ENCODE measurements around the gene TMEM170B.

DNA sequence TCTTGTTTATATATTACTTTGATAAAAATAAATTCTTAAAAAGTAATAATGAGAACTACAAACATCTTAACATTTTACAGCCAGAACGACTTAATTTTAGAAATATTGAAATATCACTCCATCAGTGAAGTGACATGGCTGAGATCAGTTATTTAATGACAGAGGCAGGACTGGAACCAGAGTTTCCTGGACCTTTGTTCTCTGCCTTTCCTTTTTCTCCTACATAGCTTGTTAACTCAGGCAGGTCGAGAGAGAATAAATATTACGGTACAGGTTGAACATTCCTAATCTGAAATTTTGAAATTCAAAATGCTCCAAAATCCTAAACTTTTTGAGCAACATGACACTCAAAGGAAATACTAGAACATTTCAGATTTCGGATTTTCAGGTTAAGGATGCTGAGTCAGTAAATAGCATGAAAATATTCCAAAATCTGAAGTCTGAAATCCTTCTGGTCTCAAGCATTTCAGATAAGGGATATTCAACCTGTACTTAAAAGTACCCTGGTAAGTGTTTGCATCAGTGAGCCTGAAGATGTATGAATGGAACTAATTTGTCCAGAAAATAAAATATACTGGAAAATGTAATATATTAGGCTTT lies 6.5 kb downstream of the TMEM170B start:
- TF ChIP-seq EZH2 (IDR thresholded peaks at IDR 0.05) = no peak
- TF ChIP-seq POLR2AphosphoS5 (IDR thresholded peaks at IDR 0.05; ENCODE audit: borderline replicate concordance, low read depth, low read length) = no peak

Data from SK-N-MC (cell line).